T-helper 17 cell (primary cell): Measurements from ENCODE around the gene RUVBL1. TPM values are rescaled to one million over a fixed set of nuclear protein-coding genes. Genes with fewer than 3 reads are reported as not detected.
"Not testable (repeated sequence)": the region's sequence is repeated elsewhere in the genome, so short reads cannot be mapped to it uniquely, and the experiment has no call there.

Source experiments
- ATAC-seq: fragments of 150-1000 bp; cut with Tn5 transposase; 2 replicates; pipeline ENCODE4 v1.10.0; 2021; ENCODE audit warnings: mild to moderate bottlenecking, moderate library complexity
- DNase-seq, 3 donors: peaks; one replicate each; pipeline versions ENCODE4 v3.0.0 to v3.0.0-alpha.2; 2020 to 2021
- H3K9me3 ChIP-seq: one replicate; pipeline ENCODE4 v1.7.0; 2013; ENCODE audit warnings: low read length, mild to moderate bottlenecking; ENCODE audit not compliant: control insufficient read depth, poor library complexity, severe bottlenecking
- H3K27ac Mint-ChIP-seq: one replicate; pipeline ENCODE4 v1.8.0; 2022; ENCODE audit warnings: mild to moderate bottlenecking, moderate library complexity, mixed read lengths
- H3K27me3 Mint-ChIP-seq: one replicate; pipeline ENCODE4 v1.8.0; 2022; ENCODE audit warnings: mixed read lengths
- H3K36me3 Mint-ChIP-seq: one replicate; pipeline ENCODE4 v1.8.0; 2022; ENCODE audit warnings: low read depth, mixed read lengths
- H3K4me1 Mint-ChIP-seq: one replicate; pipeline ENCODE4 v1.8.0; 2022; ENCODE audit warnings: mild to moderate bottlenecking, mixed read lengths
- H3K4me3 Mint-ChIP-seq: one replicate; pipeline ENCODE4 v1.8.0; 2022; ENCODE audit warnings: mild to moderate bottlenecking, moderate library complexity, mixed read lengths
- total RNA-seq, 4 donors: library from RNA in 2 of 4; stranded (reverse) in 2 of 4; gene quantifications; one replicate each; pipeline ENCODE4 v1.2.3 and lab custom pipeline; 2022 to 2026

Gene RUVBL1
- total RNA-seq (10 to 100 TPM; 18.5 to 21.3 TPM), total RNA-seq (lab: John Stamatoyannopoulos, UW) (35.4 to 54.4 reads per million in 2 donors)

- H3K9me3 ChIP-seq: no peaks in the 10 kb centered on the region
- no peaks in the 10 kb centered on the region for H3K27me3 Mint-ChIP-seq
- ATAC-seq (peak; percentile 96), DNase-seq (peak; percentile 86 to 95 (median 91))
- peaks cover 23% of the 10 kb centered on the region for H3K4me1 Mint-ChIP-seq
- H3K4me3 Mint-ChIP-seq: peak within 1 kb of the TSS; percentile 100
- H3K36me3 Mint-ChIP-seq: peaks cover under 1% of the 10 kb centered on the region
- H3K27ac Mint-ChIP-seq: peak within 1 kb of the TSS; percentile 99
Observed at GRCh38 chr3:128123538-128124368, at the start of gene RUVBL1. RUVBL1 (minus strand) TSS chr3:128123812; CDS start chr3:128123724, 88 bp downstream.

GRCh38 chr3:128173200-128173599, 49.6 kb upstream of the RUVBL1 start:
- H3K9me3 ChIP-seq: no peaks in the 10 kb centered on the region
- no peak overlapping the region for H3K27ac Mint-ChIP-seq
- no peak overlapping the region for H3K4me3 Mint-ChIP-seq
- DNase-seq (no peak), ATAC-seq (no peak)
- H3K36me3 Mint-ChIP-seq: no peaks in the 10 kb centered on the region
- peaks cover 24% of the 10 kb centered on the region for H3K4me1 Mint-ChIP-seq
- no peaks in the 10 kb centered on the region for H3K27me3 Mint-ChIP-seq

- Mint-ChIP-seq H3K4me1 (peaks cover 27% of the 10 kb centered on the region), H3K4me3 (no peak overlapping the region), H3K36me3 (no peaks in the 10 kb centered on the region), H3K27me3 (no peaks in the 10 kb centered on the region), H3K27ac (no peak overlapping the region)
- DNase-seq (no peak), ATAC-seq (no peak)
- no peaks in the 10 kb centered on the region for H3K9me3 ChIP-seq
Observed at GRCh38 chr3:128170866-128171516, 47.4 kb upstream of the RUVBL1 start.

GRCh38 chr3:128168836-128169235, 45.2 kb upstream of the RUVBL1 start:
- no peak for DNase-seq
- Mint-ChIP-seq H3K27me3 (no peaks in the 10 kb centered on the region), H3K27ac (no peak overlapping the region), H3K36me3 (no peaks in the 10 kb centered on the region), H3K4me3 (no peak overlapping the region), H3K4me1 (peaks cover 27% of the 10 kb centered on the region)
- H3K9me3 ChIP-seq: no peaks in the 10 kb centered on the region
- no peak for ATAC-seq

GRCh38 chr3:128167973-128168674, 44.5 kb upstream of the RUVBL1 start:
- peaks cover 24% of the 10 kb centered on the region for H3K4me1 Mint-ChIP-seq
- no peak overlapping the region for H3K4me3 Mint-ChIP-seq
- peak overlapping the region; percentile 21 for H3K27ac Mint-ChIP-seq
- H3K27me3 Mint-ChIP-seq: no peaks in the 10 kb centered on the region
- H3K9me3 ChIP-seq: no peaks in the 10 kb centered on the region
- no peak for DNase-seq
- H3K36me3 Mint-ChIP-seq: no peaks in the 10 kb centered on the region
- ATAC-seq: no peak

- DNase-seq (no peak), ATAC-seq (no peak)
- Mint-ChIP-seq H3K4me3 (no peak overlapping the region), H3K36me3 (no peaks in the 10 kb centered on the region), H3K27ac (peak overlapping the region; percentile 21), H3K27me3 (no peaks in the 10 kb centered on the region), H3K4me1 (peaks cover 27% of the 10 kb centered on the region)
- H3K9me3 ChIP-seq: no peaks in the 10 kb centered on the region
Observed at GRCh38 chr3:128167646-128167972, 44.0 kb upstream of the RUVBL1 start.

GRCh38 chr3:128166971-128167453, 43.4 kb upstream of the RUVBL1 start:
- no peaks in the 10 kb centered on the region for H3K27me3 Mint-ChIP-seq
- H3K4me1 Mint-ChIP-seq: peaks cover 30% of the 10 kb centered on the region
- ATAC-seq: no peak

GRCh38 chr3:128163432-128163831, 39.8 kb upstream of the RUVBL1 start:
- H3K9me3 ChIP-seq: no peaks in the 10 kb centered on the region
- ATAC-seq: no peak
- Mint-ChIP-seq H3K4me1 (peaks cover 35% of the 10 kb centered on the region), H3K36me3 (peaks cover 10% of the 10 kb centered on the region), H3K4me3 (no peak overlapping the region), H3K27ac (no peak overlapping the region), H3K27me3 (no peaks in the 10 kb centered on the region)
- no peak for DNase-seq

More at GRCh38 chr3:128166971-128167453, 43.4 kb upstream of the RUVBL1 start:
- no peak for DNase-seq
- H3K36me3 Mint-ChIP-seq: peaks cover 4% of the 10 kb centered on the region
- H3K27ac Mint-ChIP-seq: peak overlapping the region; percentile 21
- H3K9me3 ChIP-seq: no peaks in the 10 kb centered on the region
- no peak overlapping the region for H3K4me3 Mint-ChIP-seq

GRCh38 chr3:128160661-128161060, 37.0 kb upstream of the RUVBL1 start:
- H3K9me3 ChIP-seq: no peaks in the 10 kb centered on the region
- Mint-ChIP-seq H3K27ac (no peak overlapping the region), H3K27me3 (no peaks in the 10 kb centered on the region), H3K4me3 (no peak overlapping the region), H3K4me1 (peaks cover 39% of the 10 kb centered on the region), H3K36me3 (peaks cover 16% of the 10 kb centered on the region)
- no peak for DNase-seq
- ATAC-seq: no peak

GRCh38 chr3:128155616-128156360, 32.2 kb upstream of the RUVBL1 start:
- Mint-ChIP-seq H3K27ac (no peak overlapping the region), H3K27me3 (no peaks in the 10 kb centered on the region), H3K4me3 (no peak overlapping the region), H3K36me3 (peaks cover 15% of the 10 kb centered on the region), H3K4me1 (peaks cover 25% of the 10 kb centered on the region)
- ATAC-seq: no peak
- DNase-seq: no peak
- H3K9me3 ChIP-seq: no peaks in the 10 kb centered on the region

GRCh38 chr3:128154354-128154753, 30.7 kb upstream of the RUVBL1 start:
- DNase-seq, ATAC-seq, H3K9me3 ChIP-seq, H3K27me3 Mint-ChIP-seq: not testable (repeated sequence)
- H3K36me3 Mint-ChIP-seq: peaks cover 10% of the 10 kb centered on the region
- peak overlapping the region; percentile 89 for H3K4me3 Mint-ChIP-seq
- peaks cover 21% of the 10 kb centered on the region for H3K4me1 Mint-ChIP-seq
- peak overlapping the region; percentile 78 for H3K27ac Mint-ChIP-seq

- H3K27ac Mint-ChIP-seq: peak within 1 kb of the TSS; percentile 78
- peak; percentile 69 to 84 (median 70) for DNase-seq
- ATAC-seq: peak; percentile 95
- H3K4me1 Mint-ChIP-seq: peaks cover 19% of the 10 kb centered on the region
- peaks cover 8% of the 10 kb centered on the region for H3K36me3 Mint-ChIP-seq
- H3K4me3 Mint-ChIP-seq: peak within 1 kb of the TSS; percentile 89
- H3K27me3 Mint-ChIP-seq: no peaks in the 10 kb centered on the region
- no peaks in the 10 kb centered on the region for H3K9me3 ChIP-seq
Observed at GRCh38 chr3:128153156-128154041, 29.8 kb upstream of the RUVBL1 start, which contains the start of gene EEFSEC. EEFSEC (plus strand) TSS chr3:128153481; CDS start chr3:128153508, 27 bp downstream.
